OCI-LY1 (cell line): Measurements from ENCODE around the gene CDH23.

Experiments used
- CTCF ChIP-seq: fragments of 200-600 bp; sonication (generic), shearing (Covaris generic); IDR thresholded peaks from 2 replicates; pipeline ENCODE4 v1.5.1; 2017; ENCODE audit warnings: mild to moderate bottlenecking, antibody characterized with exemption, low read length, moderate library complexity, mixed read lengths
- EZH2 ChIP-seq: fragments of 200-600 bp; sonication (generic), shearing (Covaris generic); IDR thresholded peaks from 2 replicates; pipeline ENCODE4 v1.8.0; 2017; ENCODE audit warnings: borderline replicate concordance, mixed run types, mild to moderate bottlenecking, antibody characterized with exemption, low read length, moderate library complexity, mixed read lengths

GRCh38 chr10:71550628-71551027 is 153.9 kb downstream of the CDH23 start:
- no peak for TF ChIP-seq CTCF
- no peak for TF ChIP-seq EZH2
